Sigmoid colon (tissue), 4 donors: ENCODE measurements around the gene NPPC.
A peak's percentile ranks its signal among the peaks of the same experiment; 100 is the strongest.

Experiments
- CTCF ChIP-seq, 4 experiments: fragments of 450-650 bp in 3 of 4; fragments of 200-600 bp in 1 of 4; IDR thresholded peaks; one replicate each; pipeline ENCODE4 v1.5.1; 2016 to 2019; ENCODE audit warnings: antibody characterized with exemption in 4 of 4, mild to moderate bottlenecking in 3 of 4, moderate library complexity in 2 of 4
- EP300 ChIP-seq, 4 donors: sonication (generic); formaldehyde crosslinking; IDR thresholded peaks; one replicate each; pipeline ENCODE4 v1.6.1; 2017; ENCODE audit warnings: antibody characterized with exemption in 4 of 4
- POLR2A ChIP-seq, 2 donors: fragments of 450-650 bp; IDR thresholded peaks; one replicate each; pipeline ENCODE4 v1.6.1; 2016; ENCODE audit warnings: antibody characterized with exemption in 2 of 2, mild to moderate bottlenecking in 2 of 2, moderate library complexity in 2 of 2
- POLR2AphosphoS5 ChIP-seq, 4 donors: sonication (generic); formaldehyde crosslinking; IDR thresholded peaks; one replicate each; pipeline ENCODE4 v1.6.1; 2017; ENCODE audit warnings: antibody characterized with exemption in 4 of 4

DNA sequence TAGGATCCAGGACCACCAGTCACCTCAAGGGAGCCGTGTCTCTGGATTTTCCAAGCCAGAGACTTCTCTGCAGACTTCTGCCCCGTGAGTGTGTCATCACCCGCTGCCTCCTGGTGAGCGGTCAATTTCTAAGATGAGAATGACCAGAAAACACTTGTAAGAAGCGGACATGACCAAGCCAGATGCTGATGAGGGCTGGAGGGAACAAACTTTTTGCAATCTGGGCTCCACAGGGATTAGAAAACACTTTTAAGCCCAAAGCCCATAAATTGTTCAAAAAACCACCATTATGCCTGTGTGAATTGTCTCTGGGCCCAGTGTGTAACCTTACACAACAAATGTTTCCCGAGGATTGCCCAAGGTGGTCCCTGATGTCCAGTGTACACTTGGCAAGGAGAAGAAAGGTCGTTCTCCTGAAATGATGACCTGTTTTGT lies 5.3 kb upstream of the NPPC start:
- TF ChIP-seq CTCF (IDR thresholded peaks at IDR 0.05) = no peak
- no peak for TF ChIP-seq EP300 (IDR thresholded peaks at IDR 0.05)
- TF ChIP-seq POLR2A (IDR thresholded peaks at IDR 0.05) = no peak
- TF ChIP-seq POLR2AphosphoS5 (IDR thresholded peaks at IDR 0.05) = peak; percentile 58 to 75 (median 60)
